Measurements from ENCODE around the gene PTK6. TPM values are rescaled to one million over a fixed set of nuclear protein-coding genes. Genes with fewer than 3 reads are reported as not detected.

Gene PTK6
- total RNA-seq, 1 experiment from 2014 or later, result not detected

DNA sequence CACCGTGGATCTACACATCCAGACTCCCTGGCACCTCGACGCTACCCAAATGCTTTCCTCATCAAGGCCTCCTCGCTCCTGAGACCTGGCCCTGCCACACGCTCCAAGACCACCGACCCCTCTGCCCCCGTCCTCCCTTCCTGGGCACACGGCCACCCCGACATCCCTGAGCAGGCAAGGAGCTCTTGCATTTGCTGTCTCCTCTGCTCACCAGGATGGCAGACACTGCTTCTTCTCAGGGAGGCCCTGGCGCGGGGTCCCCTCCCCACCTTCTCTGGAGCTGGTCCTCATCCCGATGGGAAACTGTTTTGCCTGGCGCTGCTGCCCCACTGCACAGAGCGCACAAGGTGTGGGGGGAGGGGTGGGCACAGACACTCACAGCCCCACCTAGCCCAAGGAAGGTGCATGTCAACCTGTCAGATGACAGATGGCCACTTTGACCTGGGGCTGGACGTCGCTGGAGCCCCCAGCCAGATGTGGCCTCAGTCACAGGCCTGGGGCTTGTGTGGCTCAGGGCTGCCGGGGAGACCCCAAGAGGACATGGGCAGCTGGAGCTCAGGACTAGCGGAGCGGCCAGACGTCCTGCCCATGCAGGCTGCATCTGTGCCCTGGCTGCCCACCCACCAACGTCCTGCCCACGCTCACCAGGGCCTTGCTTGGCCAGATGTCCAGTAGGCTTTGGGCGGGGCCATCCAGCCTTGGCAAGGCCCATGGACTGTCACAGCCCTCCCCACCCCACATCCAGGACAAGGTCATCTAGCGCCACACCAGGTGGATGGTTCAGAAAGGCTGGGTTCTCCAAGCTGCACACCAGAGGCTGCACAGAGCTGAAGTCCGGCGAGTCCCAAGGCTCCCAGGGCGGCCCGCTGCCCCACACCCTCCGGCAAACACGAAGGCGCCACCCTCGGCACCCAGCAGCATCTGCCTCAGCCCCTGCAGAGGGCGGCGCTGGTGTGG is 58.6 kb downstream of the PTK6 start:
- DNase-seq (ENCODE audit: low spot score), result no peak

Other genes with a start within 250 kb of the PTK6 start
- gene COL20A1, start 244.2 kb downstream of the PTK6 start, total RNA-seq (2014; rRNA removed; shearing (Covaris generic)), result 0.27 TPM in 1 of 2 replicates, not detected in the other
- gene CHRNA4, start 176.0 kb downstream of the PTK6 start, total RNA-seq (2014; rRNA removed; shearing (Covaris generic)), result not detected in 2 replicates
- 3.4 and 6.6 TPM in 2 replicates for gene KCNQ2, start 64.7 kb downstream of the PTK6 start, total RNA-seq (2014; rRNA removed; shearing (Covaris generic))
- gene EEF1A2, start 38.3 kb downstream of the PTK6 start, total RNA-seq (2014; rRNA removed; shearing (Covaris generic)), result 181 and 233 TPM in 2 replicates
- 93.2 and 126 TPM in 2 replicates for gene PPDPF, start 16.6 kb downstream of the PTK6 start, total RNA-seq (2014; rRNA removed; shearing (Covaris generic))
- not detected in 2 replicates for gene SRMS, start 10.4 kb upstream of the PTK6 start, total RNA-seq (2014; rRNA removed; shearing (Covaris generic))
- gene FNDC11, start 16.8 kb upstream of the PTK6 start, total RNA-seq (2014; rRNA removed; shearing (Covaris generic)), result not detected in 2 replicates
- gene HELZ2, start 36.9 kb upstream of the PTK6 start, total RNA-seq (2014; rRNA removed; shearing (Covaris generic)), result 12.3 and 23.2 TPM in 2 replicates
- 5.5 and 6.0 TPM in 2 replicates for gene GMEB2, start 89.7 kb upstream of the PTK6 start, total RNA-seq (2014; rRNA removed; shearing (Covaris generic))
- gene STMN3, start 116.0 kb upstream of the PTK6 start, total RNA-seq (2014; rRNA removed; shearing (Covaris generic)), result 9.4 and 18.9 TPM in 2 replicates
- gene RTEL1, start 120.9 kb upstream of the PTK6 start, total RNA-seq (2014; rRNA removed; shearing (Covaris generic)), result 8.6 and 11.6 TPM in 2 replicates
- gene TNFRSF6B, start 159.3 kb upstream of the PTK6 start, total RNA-seq (2014; rRNA removed; shearing (Covaris generic)), result 0.10 and 0.39 TPM in 2 replicates
- 24.6 and 36.0 TPM in 2 replicates for gene ARFRP1, start 170.6 kb upstream of the PTK6 start, total RNA-seq (2014; rRNA removed; shearing (Covaris generic))
- gene ZGPAT, start 170.7 kb upstream of the PTK6 start, total RNA-seq (2014; rRNA removed; shearing (Covaris generic)), result 5.4 and 9.4 TPM in 2 replicates
- 0.27 and 0.68 TPM in 2 replicates for gene LIME1, start 199.3 kb upstream of the PTK6 start, total RNA-seq (2014; rRNA removed; shearing (Covaris generic))
- 12.9 and 18.8 TPM in 2 replicates for gene SLC2A4RG, start 202.4 kb upstream of the PTK6 start, total RNA-seq (2014; rRNA removed; shearing (Covaris generic))

Data from H4 (cell line).